ENCODE data around the gene STX18. TPM values are rescaled to one million over a fixed set of nuclear protein-coding genes. Genes with fewer than 3 reads are reported as not detected.

The STX18 gene
- total and polyA plus RNA-seq, 2 donors (not counting 3 experiments of a cell fraction or from before 2014, with no cell fraction given): 30.7 to 31.2 TPM

DNA sequence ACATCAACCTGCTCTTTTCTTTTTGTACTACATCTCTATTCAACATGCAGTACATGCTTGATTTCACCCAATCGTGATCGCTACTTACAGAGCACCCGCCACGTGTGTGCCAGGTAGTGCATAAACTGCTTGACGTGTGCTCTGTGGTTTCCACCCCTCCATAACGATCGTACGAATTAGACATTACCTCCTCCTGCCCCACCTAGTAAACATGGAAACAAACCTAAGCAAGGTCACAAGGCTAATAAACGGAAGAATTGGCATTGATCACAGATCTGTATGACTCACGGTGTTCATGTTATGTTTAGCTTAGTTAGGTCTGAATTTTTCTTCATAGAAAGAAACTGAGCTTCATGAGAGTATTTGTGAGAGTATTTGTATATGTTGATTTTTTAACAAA, 64.1 kb downstream of the STX18 start:
- H3K4me1 ChIP-seq (ENCODE audit: control insufficient read depth, extremely low read depth, insufficient read depth, low read length): peaks cover 6% of the 10 kb centered on the region
- H3K4me3 ChIP-seq (replicated peaks in 1 of 3; ENCODE audit: insufficient read depth in 1 of 3, low read depth in 1 of 3, low read length in 3 of 3): no peak overlapping the region
- DNase-seq (ENCODE audit: low read depth, low spot score) (no peak), FAIRE-seq (no peak)
- CTCF ChIA-PET: interaction anchor here (0.7 to 3.5 kb wide), 4 partner anchors 10 to 46 kb away, joined by 3 to 13 read pairs (median 4); no protein-coding TSS in a partner anchor
- POLR2A ChIA-PET: no interaction called here
- BruUV-seq (replicated peaks): no TSS peak
- H4K20me1 ChIP-seq (replicated peaks; ENCODE audit: control insufficient read depth, extremely low read depth, insufficient read depth, low read length): no peaks in the 10 kb centered on the region
- no peaks in the 10 kb centered on the region for H3K9me3 ChIP-seq (replicated peaks; ENCODE audit: control insufficient read depth, insufficient read depth, low read length)
- H3K9ac ChIP-seq (replicated peaks; ENCODE audit: extremely low read depth, insufficient read depth, low read length): no peak overlapping the region
- H3K36me3 ChIP-seq (ENCODE audit: control insufficient read depth in 2 of 2, extremely low read depth in 1 of 2, insufficient read depth in 2 of 2, low read length in 2 of 2): no peaks in the 10 kb centered on the region
- no peaks in the 10 kb centered on the region for H3K9me1 ChIP-seq (replicated peaks; ENCODE audit: control insufficient read depth, extremely low read depth, insufficient read depth, low read length)
- no peaks in the 10 kb centered on the region for H3K27me3 ChIP-seq (ENCODE audit: control insufficient read depth in 2 of 2, insufficient read depth in 2 of 2, low read length in 2 of 2)
- no peak overlapping the region for H3K27ac ChIP-seq (ENCODE audit: insufficient read depth, low read depth, low read length)
- no peak for TF ChIP-seq GATA2 (IDR thresholded peaks at IDR 0.05; ENCODE audit: insufficient read depth, insufficient read length, low read depth, low read length)
- TF ChIP-seq POLR2AphosphoS5 (IDR thresholded peaks at IDR 0.05; ENCODE audit: insufficient read depth, low read depth, low read length): no peak
- TF ChIP-seq, protein P1, sequence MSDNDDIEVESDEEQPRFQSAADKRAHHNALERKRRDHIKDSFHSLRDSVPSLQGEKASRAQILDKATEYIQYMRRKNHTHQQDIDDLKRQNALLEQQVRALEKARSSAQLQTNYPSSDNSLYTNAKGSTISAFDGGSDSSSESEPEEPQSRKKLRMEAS (IDR thresholded peaks at IDR 0.05; ENCODE audit: insufficient read depth, insufficient read length): no peak
- no peak for TF ChIP-seq JUN (IDR thresholded peaks at IDR 0.05; ENCODE audit: borderline replicate concordance, insufficient read depth, insufficient read length, low read depth)
- no peak for TF ChIP-seq EZH2 (IDR thresholded peaks at IDR 0.05; ENCODE audit: borderline replicate concordance, low read depth, low read length, severe bottlenecking)
- TF ChIP-seq MYC (IDR thresholded peaks at IDR 0.05; ENCODE audit: low read depth, low read length): no peak
- TF ChIP-seq, protein P2, sequence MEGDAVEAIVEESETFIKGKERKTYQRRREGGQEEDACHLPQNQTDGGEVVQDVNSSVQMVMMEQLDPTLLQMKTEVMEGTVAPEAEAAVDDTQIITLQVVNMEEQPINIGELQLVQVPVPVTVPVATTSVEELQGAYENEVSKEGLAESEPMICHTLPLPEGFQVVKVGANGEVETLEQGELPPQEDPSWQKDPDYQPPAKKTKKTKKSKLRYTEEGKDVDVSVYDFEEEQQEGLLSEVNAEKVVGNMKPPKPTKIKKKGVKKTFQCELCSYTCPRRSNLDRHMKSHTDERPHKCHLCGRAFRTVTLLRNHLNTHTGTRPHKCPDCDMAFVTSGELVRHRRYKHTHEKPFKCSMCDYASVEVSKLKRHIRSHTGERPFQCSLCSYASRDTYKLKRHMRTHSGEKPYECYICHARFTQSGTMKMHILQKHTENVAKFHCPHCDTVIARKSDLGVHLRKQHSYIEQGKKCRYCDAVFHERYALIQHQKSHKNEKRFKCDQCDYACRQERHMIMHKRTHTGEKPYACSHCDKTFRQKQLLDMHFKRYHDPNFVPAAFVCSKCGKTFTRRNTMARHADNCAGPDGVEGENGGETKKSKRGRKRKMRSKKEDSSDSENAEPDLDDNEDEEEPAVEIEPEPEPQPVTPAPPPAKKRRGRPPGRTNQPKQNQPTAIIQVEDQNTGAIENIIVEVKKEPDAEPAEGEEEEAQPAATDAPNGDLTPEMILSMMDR (IDR thresholded peaks at IDR 0.05; ENCODE audit: extremely low read depth in 1 of 2, insufficient read depth in 1 of 2, low read depth in 1 of 2, low read length in 2 of 2): no peak
- no peak for TF ChIP-seq FOS (IDR thresholded peaks at IDR 0.05; ENCODE audit: borderline replicate concordance, insufficient read depth, low read length)
- no peak for TF ChIP-seq POLR2A (IDR thresholded peaks at IDR 0.05; ENCODE audit: low read depth, low read length)
- no peak overlapping the region for H3K4me2 ChIP-seq (ENCODE audit: insufficient read depth, low read length)
- H3K79me2 ChIP-seq (ENCODE audit: control insufficient read depth, insufficient read depth, low read length): peaks cover 7% of the 10 kb centered on the region
- intact Hi-C loops (cut with micrococcal nuclease): no loop called here
- dilution Hi-C loops (cut with MboI; ENCODE audit: extremely low pct_ligation_motif_present, low sequenced_read_pairs): no loop called here
- no peak overlapping the region for H2AFZ ChIP-seq (ENCODE audit: low read depth, low read length)
